SK-N-SH (cell line): ENCODE results near the gene KBTBD4. TPM values are rescaled to one million over a fixed set of nuclear protein-coding genes. Genes with fewer than 3 reads are reported as not detected.

Experiments used
- CTCF ChIA-PET: fragments of 300-600, 350-600 bp; formaldehyde crosslinking; extraction: SDS; loops from one replicate; lab custom pipeline; 2021; lab: Yijun Ruan, JAX
- POLR2A ChIA-PET: fragments of 350-600 bp; sonication (Branson Sonifier 250); formaldehyde crosslinking; extraction: SDS; loops from one replicate; lab custom pipeline; 2020; ENCODE audit warnings: antibody characterized with exemption, inconsistent platforms; lab: Yijun Ruan, JAX
- DNase-seq: peaks from one replicate; pipeline ENCODE4 v3.0.0; 2012
- H2AFZ ChIP-seq: fragments of 200-600 bp; sonication (generic); 2 replicates; pipeline ENCODE4 v1.8.1; 2016; ENCODE audit warnings: antibody characterized with exemption, mild to moderate bottlenecking, low read depth
- H3F3A ChIP-seq: fragments of 200-600 bp; sonication (generic); replicated peaks from 2 replicates; pipeline ENCODE3; 2016; ENCODE audit warnings: antibody characterized with exemption, mild to moderate bottlenecking; ENCODE audit not compliant: insufficient read depth
- H3K27ac ChIP-seq, 2 experiments: fragments of 200-500 bp in 1 of 2; fragments of 200-600 bp in 1 of 2; sonication (Bioruptor generic) in 1 of 2; sonication (generic), shearing (Covaris generic) in 1 of 2; 2 replicates each; pipeline versions ENCODE4 v1.5.1 to v1.6.1; 2014 to 2016; ENCODE audit warnings: low read depth in 2 of 2, inconsistent platforms in 1 of 2, low read length in 1 of 2, mild to moderate bottlenecking in 1 of 2, mixed read lengths in 1 of 2
- H3K27me3 ChIP-seq: fragments of 200-600 bp; sonication (generic), shearing (Covaris generic); 2 replicates; pipeline ENCODE4 v1.6.1; 2016; ENCODE audit warnings: mixed run types; ENCODE audit not compliant: insufficient read depth
- H3K36me3 ChIP-seq, 2 experiments: fragments of 200-500 bp in 1 of 2; fragments of 200-600 bp in 1 of 2; sonication (Bioruptor generic) in 1 of 2; sonication (generic) in 1 of 2; replicated peaks in 1 of 2; 2 replicates each; pipeline versions ENCODE3 to v1.5.1; 2014 to 2016; ENCODE audit warnings: low read length in 1 of 2, mild to moderate bottlenecking in 1 of 2; ENCODE audit not compliant: insufficient read depth in 2 of 2, control insufficient read depth in 1 of 2
- H3K4me1 ChIP-seq, 2 experiments: fragments of 200-500 bp in 1 of 2; fragments of 200-600 bp in 1 of 2; sonication (Bioruptor generic) in 1 of 2; sonication (generic), shearing (Covaris generic) in 1 of 2; 2 replicates each; pipeline versions ENCODE4 v1.5.1 to v1.6.1; 2014 to 2016; ENCODE audit warnings: low read depth in 1 of 2, low read length in 1 of 2, mixed run types in 1 of 2; ENCODE audit not compliant: insufficient read depth in 2 of 2, control insufficient read depth in 1 of 2
- H3K4me2 ChIP-seq: fragments of 200-600 bp; sonication (generic), shearing (Covaris generic); 2 replicates; pipeline ENCODE4 v1.6.1; 2017; ENCODE audit warnings: mixed run types
- H3K4me3 ChIP-seq, 2 experiments: fragments of 200-500 bp in 1 of 2; fragments of 200-600 bp in 1 of 2; sonication (Bioruptor generic) in 1 of 2; sonication (generic), shearing (Covaris generic) in 1 of 2; 2 replicates each; pipeline versions ENCODE4 v1.5.1 to v1.8.1; 2014 to 2016; ENCODE audit warnings: low read depth in 2 of 2, inconsistent platforms in 1 of 2, low read length in 1 of 2, mild to moderate bottlenecking in 1 of 2, mixed read lengths in 1 of 2, moderate library complexity in 1 of 2
- H3K79me2 ChIP-seq: fragments of 200-600 bp; sonication (generic); 2 replicates; pipeline ENCODE4 v1.8.1; 2017; ENCODE audit warnings: mild to moderate bottlenecking; ENCODE audit not compliant: insufficient read depth
- H3K9ac ChIP-seq: fragments of 200-600 bp; sonication (generic); 2 replicates; pipeline ENCODE4 v1.6.1; 2017; ENCODE audit warnings: mixed run types
- H3K9me2 ChIP-seq: fragments of 200-600 bp; sonication (generic); 2 replicates; pipeline ENCODE4 v1.6.1; 2017; ENCODE audit warnings: mixed run types
- H3K9me3 ChIP-seq: fragments of 200-600 bp; sonication (generic); 2 replicates; pipeline ENCODE4 v1.6.1; 2017; ENCODE audit warnings: mixed run types, mild to moderate bottlenecking, moderate library complexity
- H4K20me1 ChIP-seq: fragments of 200-600 bp; sonication (generic); 2 replicates; pipeline ENCODE4 v1.6.1; 2017; ENCODE audit warnings: mild to moderate bottlenecking, mixed run types; ENCODE audit not compliant: insufficient read depth
- CHD2 ChIP-seq: fragments of 150-350 bp; IDR thresholded peaks from 2 replicates; pipeline ENCODE4 v1.6.1; 2018; ENCODE audit warnings: low read length; ENCODE audit not compliant: partially characterized antibody
- EP300 ChIP-seq, 2 experiments: IDR thresholded peaks; 2 replicates each; pipeline versions ENCODE4 v1.4.0 to v1.6.1; 2012; ENCODE audit warnings: borderline replicate concordance in 1 of 2, low read depth in 1 of 2, low read length in 1 of 2
- EZH2phosphoT487 ChIP-seq: fragments of 200-600 bp; sonication (generic); IDR thresholded peaks from 2 replicates; pipeline ENCODE4 v1.6.1; 2017; ENCODE audit warnings: low read depth, mixed run types, mild to moderate bottlenecking, antibody characterized with exemption, moderate library complexity, borderline replicate concordance
- FOSL2 ChIP-seq: IDR thresholded peaks from 2 replicates; pipeline ENCODE4 v1.4.0; 2012; ENCODE audit warnings: low read depth, mild to moderate bottlenecking, moderate library complexity, borderline replicate concordance
- FOXM1 ChIP-seq: IDR thresholded peaks from 2 replicates; pipeline ENCODE4 v1.4.0; 2012; ENCODE audit warnings: low read depth, mild to moderate bottlenecking
- GATA2 ChIP-seq: sonication (generic); formaldehyde crosslinking; IDR thresholded peaks from 2 replicates; pipeline ENCODE4 v1.5.0; 2020; ENCODE audit warnings: mild to moderate bottlenecking, missing genetic modification reagents
- JUND ChIP-seq: IDR thresholded peaks from 2 replicates; pipeline ENCODE4 v1.4.0; 2012
- NFIC ChIP-seq: IDR thresholded peaks from 2 replicates; pipeline ENCODE4 v1.4.0; 2012; ENCODE audit warnings: borderline replicate concordance
- RAD21 ChIP-seq: IDR thresholded peaks from 2 replicates; pipeline ENCODE4 v1.6.1; 2012; ENCODE audit warnings: mild to moderate bottlenecking, low read length
- REST ChIP-seq: IDR thresholded peaks from 2 replicates; pipeline ENCODE4 v1.6.1; 2012; ENCODE audit warnings: mild to moderate bottlenecking, low read depth, low read length, moderate library complexity
- SIN3A ChIP-seq: IDR thresholded peaks from 2 replicates; pipeline ENCODE4 v1.6.1; 2012; ENCODE audit warnings: low read depth, mild to moderate bottlenecking, low read length, moderate library complexity, borderline replicate concordance
- SMC3 ChIP-seq: IDR thresholded peaks from 2 replicates; pipeline ENCODE4 v1.6.1; 2012; ENCODE audit warnings: low read depth, low read length, improper control_type of control experiment
- YY1 ChIP-seq: IDR thresholded peaks from 2 replicates; pipeline ENCODE4 v1.4.0; 2012; ENCODE audit warnings: low read depth, mild to moderate bottlenecking
- WGBS: methylation state at CpG from one replicate; pipeline ENCODE4 v1.1.6; 2017; ENCODE audit warnings: low lambda C conversion rate; 5-methylcytosine and 5-hydroxymethylcytosine counted together
- polyA plus RNA-seq, 3 experiments: library from polyadenylated mRNA; depleted of rRNA; stranded (reverse); fragments of >200 nt; gene quantifications; 2 replicates each; pipeline ENCODE4 v1.2.3, GENCODE V29; 2012

Gene KBTBD4
- polyA plus RNA-seq, 1 of the 3 experiments (the other 2 are of a cell fraction) = 16.8 TPM

GRCh38 chr11:47591764-47592163, 13.0 kb upstream of the KBTBD4 start:
- ChIA-PET CTCF (interaction anchor here (1.1 kb wide), 1 partner anchor 26 kb away, joined by 3 read pairs; no protein-coding TSS in a partner anchor), POLR2A (no interaction called here)
- peaks cover 0 to 9% of the 10 kb centered on the region in 2 experiments; a peak in 1 of 4 replicates for H3K4me1 ChIP-seq
- peaks cover 13% of the 10 kb centered on the region; the same call in 1 of the 2 replicates for H3K27me3 ChIP-seq
- no peaks in the 10 kb centered on the region for H3F3A ChIP-seq
- no peaks in the 10 kb centered on the region for H3K79me2 ChIP-seq
- no peak overlapping the region for H3K4me3 ChIP-seq
- H3K4me2 ChIP-seq = no peak overlapping the region
- DNase-seq = no peak
- no peaks in the 10 kb centered on the region for H3K9me2 ChIP-seq
- no peak overlapping the region for H3K9ac ChIP-seq
- H3K27ac ChIP-seq = no peak overlapping the region
- TF ChIP-seq RAD21 (no peak), FOXM1 (no peak), CHD2 (no peak), JUND (no peak), YY1 (no peak)
- TF ChIP-seq, all 33 proteins: peak for 0
- Histone ChIP-seq H2AFZ (no peak overlapping the region), H3K9me3 (no peaks in the 10 kb centered on the region), H4K20me1 (no peaks in the 10 kb centered on the region), H3K36me3 (no peaks in the 10 kb centered on the region)
- WGBS = 77% methylated on average over 5 of the region's 7 CpGs

- Histone ChIP-seq H3F3A (no peaks in the 10 kb centered on the region), H3K4me1 (peaks cover 0 to 9% of the 10 kb centered on the region in 2 experiments; a peak in 1 of 4 replicates), H3K36me3 (no peaks in the 10 kb centered on the region), H3K79me2 (no peaks in the 10 kb centered on the region), H3K9ac (no peak overlapping the region), H3K27ac (no peak overlapping the region), H2AFZ (no peak overlapping the region)
- 98% methylated on average over 88 of the region's 122 CpGs for WGBS
- TF ChIP-seq GATA2 (no peak), FOXM1 (no peak), EZH2phosphoT487 (no peak), SMC3 (no peak), FOSL2 (no peak), NFIC (no peak), REST (no peak), SIN3A (no peak), EP300 (IDR thresholded peaks at IDR 0.05; ENCODE audit: borderline replicate concordance in 1 of 2, low read depth in 1 of 2, low read length in 1 of 2) (no peak)
- TF ChIP-seq, all 33 proteins: peak for 0
- no peak overlapping the region for H3K4me2 ChIP-seq
- no peaks in the 10 kb centered on the region for H3K9me2 ChIP-seq
- ChIA-PET CTCF (interaction anchor here (0.6 kb wide), 1 partner anchor 32 kb away, joined by 3 read pairs; no protein-coding TSS in a partner anchor), POLR2A (no interaction called here)
- no peaks in the 10 kb centered on the region for H4K20me1 ChIP-seq
- H3K9me3 ChIP-seq = no peaks in the 10 kb centered on the region
- H3K27me3 ChIP-seq = peaks cover 13% of the 10 kb centered on the region; the same call in 1 of the 2 replicates
- no peak for DNase-seq
- no peak overlapping the region for H3K4me3 ChIP-seq
Observed at GRCh38 chr11:47589977-47590861, 11.4 kb upstream of the KBTBD4 start.
